SK-N-SH (cell line): Measurements from ENCODE around the gene ALDH3A2. TPM values are rescaled to one million over a fixed set of nuclear protein-coding genes. Genes with fewer than 3 reads are reported as not detected.

Experiments used
- CTCF ChIA-PET: fragments of 300-600, 350-600 bp; formaldehyde crosslinking; extraction: SDS; loops from one replicate; lab custom pipeline; 2021; lab: Yijun Ruan, JAX
- POLR2A ChIA-PET: fragments of 350-600 bp; sonication (Branson Sonifier 250); formaldehyde crosslinking; extraction: SDS; loops from one replicate; lab custom pipeline; 2020; ENCODE audit warnings: antibody characterized with exemption, inconsistent platforms; lab: Yijun Ruan, JAX
- DNase-seq: peaks from one replicate; pipeline ENCODE4 v3.0.0; 2012
- H2AFZ ChIP-seq: fragments of 200-600 bp; sonication (generic); 2 replicates; pipeline ENCODE4 v1.8.1; 2016; ENCODE audit warnings: antibody characterized with exemption, mild to moderate bottlenecking, low read depth
- H3F3A ChIP-seq: fragments of 200-600 bp; sonication (generic); replicated peaks from 2 replicates; pipeline ENCODE3; 2016; ENCODE audit warnings: antibody characterized with exemption, mild to moderate bottlenecking; ENCODE audit not compliant: insufficient read depth
- H3K27ac ChIP-seq, 2 experiments: fragments of 200-500 bp in 1 of 2; fragments of 200-600 bp in 1 of 2; sonication (Bioruptor generic) in 1 of 2; sonication (generic), shearing (Covaris generic) in 1 of 2; 2 replicates each; pipeline versions ENCODE4 v1.5.1 to v1.6.1; 2014 to 2016; ENCODE audit warnings: low read depth in 2 of 2, inconsistent platforms in 1 of 2, low read length in 1 of 2, mild to moderate bottlenecking in 1 of 2, mixed read lengths in 1 of 2
- H3K27me3 ChIP-seq: fragments of 200-600 bp; sonication (generic), shearing (Covaris generic); 2 replicates; pipeline ENCODE4 v1.6.1; 2016; ENCODE audit warnings: mixed run types; ENCODE audit not compliant: insufficient read depth
- H3K36me3 ChIP-seq, 2 experiments: fragments of 200-500 bp in 1 of 2; fragments of 200-600 bp in 1 of 2; sonication (Bioruptor generic) in 1 of 2; sonication (generic) in 1 of 2; replicated peaks in 1 of 2; 2 replicates each; pipeline versions ENCODE3 to v1.5.1; 2014 to 2016; ENCODE audit warnings: low read length in 1 of 2, mild to moderate bottlenecking in 1 of 2; ENCODE audit not compliant: insufficient read depth in 2 of 2, control insufficient read depth in 1 of 2
- H3K4me1 ChIP-seq, 2 experiments: fragments of 200-500 bp in 1 of 2; fragments of 200-600 bp in 1 of 2; sonication (Bioruptor generic) in 1 of 2; sonication (generic), shearing (Covaris generic) in 1 of 2; 2 replicates each; pipeline versions ENCODE4 v1.5.1 to v1.6.1; 2014 to 2016; ENCODE audit warnings: low read depth in 1 of 2, low read length in 1 of 2, mixed run types in 1 of 2; ENCODE audit not compliant: insufficient read depth in 2 of 2, control insufficient read depth in 1 of 2
- H3K4me2 ChIP-seq: fragments of 200-600 bp; sonication (generic), shearing (Covaris generic); 2 replicates; pipeline ENCODE4 v1.6.1; 2017; ENCODE audit warnings: mixed run types
- H3K4me3 ChIP-seq, 2 experiments: fragments of 200-500 bp in 1 of 2; fragments of 200-600 bp in 1 of 2; sonication (Bioruptor generic) in 1 of 2; sonication (generic), shearing (Covaris generic) in 1 of 2; 2 replicates each; pipeline versions ENCODE4 v1.5.1 to v1.8.1; 2014 to 2016; ENCODE audit warnings: low read depth in 2 of 2, inconsistent platforms in 1 of 2, low read length in 1 of 2, mild to moderate bottlenecking in 1 of 2, mixed read lengths in 1 of 2, moderate library complexity in 1 of 2
- H3K79me2 ChIP-seq: fragments of 200-600 bp; sonication (generic); 2 replicates; pipeline ENCODE4 v1.8.1; 2017; ENCODE audit warnings: mild to moderate bottlenecking; ENCODE audit not compliant: insufficient read depth
- H3K9ac ChIP-seq: fragments of 200-600 bp; sonication (generic); 2 replicates; pipeline ENCODE4 v1.6.1; 2017; ENCODE audit warnings: mixed run types
- H3K9me2 ChIP-seq: fragments of 200-600 bp; sonication (generic); 2 replicates; pipeline ENCODE4 v1.6.1; 2017; ENCODE audit warnings: mixed run types
- H3K9me3 ChIP-seq: fragments of 200-600 bp; sonication (generic); 2 replicates; pipeline ENCODE4 v1.6.1; 2017; ENCODE audit warnings: mixed run types, mild to moderate bottlenecking, moderate library complexity
- H4K20me1 ChIP-seq: fragments of 200-600 bp; sonication (generic); 2 replicates; pipeline ENCODE4 v1.6.1; 2017; ENCODE audit warnings: mild to moderate bottlenecking, mixed run types; ENCODE audit not compliant: insufficient read depth
- CHD2 ChIP-seq: fragments of 150-350 bp; IDR thresholded peaks from 2 replicates; pipeline ENCODE4 v1.6.1; 2018; ENCODE audit warnings: low read length; ENCODE audit not compliant: partially characterized antibody
- EP300 ChIP-seq, 2 experiments: IDR thresholded peaks; 2 replicates each; pipeline versions ENCODE4 v1.4.0 to v1.6.1; 2012; ENCODE audit warnings: borderline replicate concordance in 1 of 2, low read depth in 1 of 2, low read length in 1 of 2
- FOXJ3 ChIP-seq: sonication (generic); formaldehyde crosslinking; IDR thresholded peaks from 2 replicates; pipeline ENCODE4 v1.5.1; 2020; ENCODE audit warnings: mild to moderate bottlenecking, missing genetic modification reagents
- FOXM1 ChIP-seq: IDR thresholded peaks from 2 replicates; pipeline ENCODE4 v1.4.0; 2012; ENCODE audit warnings: low read depth, mild to moderate bottlenecking
- GATA2 ChIP-seq: sonication (generic); formaldehyde crosslinking; IDR thresholded peaks from 2 replicates; pipeline ENCODE4 v1.5.0; 2020; ENCODE audit warnings: mild to moderate bottlenecking, missing genetic modification reagents
- JUND ChIP-seq: IDR thresholded peaks from 2 replicates; pipeline ENCODE4 v1.4.0; 2012
- MXI1 ChIP-seq: IDR thresholded peaks from 2 replicates; pipeline ENCODE4 v1.6.1; 2012; ENCODE audit warnings: mild to moderate bottlenecking, low read depth, low read length, improper control_type of control experiment
- NFIC ChIP-seq: IDR thresholded peaks from 2 replicates; pipeline ENCODE4 v1.4.0; 2012; ENCODE audit warnings: borderline replicate concordance
- RAD21 ChIP-seq: IDR thresholded peaks from 2 replicates; pipeline ENCODE4 v1.6.1; 2012; ENCODE audit warnings: mild to moderate bottlenecking, low read length
- RCOR1 ChIP-seq: fragments of 150-350 bp; IDR thresholded peaks from 2 replicates; pipeline ENCODE4 v1.6.1; 2017; ENCODE audit warnings: antibody characterized with exemption, low read length
- SMC3 ChIP-seq: IDR thresholded peaks from 2 replicates; pipeline ENCODE4 v1.6.1; 2012; ENCODE audit warnings: low read depth, low read length, improper control_type of control experiment
- TEAD4 ChIP-seq: IDR thresholded peaks from 2 replicates; pipeline ENCODE4 v1.4.0; 2012; ENCODE audit warnings: mild to moderate bottlenecking, borderline replicate concordance; ENCODE audit not compliant: insufficient read depth
- YY1 ChIP-seq: IDR thresholded peaks from 2 replicates; pipeline ENCODE4 v1.4.0; 2012; ENCODE audit warnings: low read depth, mild to moderate bottlenecking
- WGBS: methylation state at CpG from one replicate; pipeline ENCODE4 v1.1.6; 2017; ENCODE audit warnings: low lambda C conversion rate; 5-methylcytosine and 5-hydroxymethylcytosine counted together
- polyA plus RNA-seq, 3 experiments: library from polyadenylated mRNA; depleted of rRNA; stranded (reverse); fragments of >200 nt; gene quantifications; 2 replicates each; pipeline ENCODE4 v1.2.3, GENCODE V29; 2012
- TF ChIP-seq, protein P1 (sequence below): IDR thresholded peaks from 2 replicates; pipeline ENCODE4 v1.4.0; 2012; ENCODE audit warnings: low read depth
- TF ChIP-seq, protein P2 (sequence below): IDR thresholded peaks from 2 replicates; pipeline ENCODE4 v1.6.1; 2012; ENCODE audit warnings: mild to moderate bottlenecking, low read depth, low read length, moderate library complexity
- TF ChIP-seq, protein P3 (sequence below): IDR thresholded peaks from 2 replicates; pipeline ENCODE4; 2012
- TF ChIP-seq, protein P4 (sequence below): IDR thresholded peaks from 2 replicates; pipeline ENCODE4 v1.4.0; 2012; ENCODE audit warnings: low read depth, borderline replicate concordance

Gene ALDH3A2
- polyA plus RNA-seq, 1 of the 3 experiments (the other 2 are of a cell fraction), result 16.6 TPM

DNA sequence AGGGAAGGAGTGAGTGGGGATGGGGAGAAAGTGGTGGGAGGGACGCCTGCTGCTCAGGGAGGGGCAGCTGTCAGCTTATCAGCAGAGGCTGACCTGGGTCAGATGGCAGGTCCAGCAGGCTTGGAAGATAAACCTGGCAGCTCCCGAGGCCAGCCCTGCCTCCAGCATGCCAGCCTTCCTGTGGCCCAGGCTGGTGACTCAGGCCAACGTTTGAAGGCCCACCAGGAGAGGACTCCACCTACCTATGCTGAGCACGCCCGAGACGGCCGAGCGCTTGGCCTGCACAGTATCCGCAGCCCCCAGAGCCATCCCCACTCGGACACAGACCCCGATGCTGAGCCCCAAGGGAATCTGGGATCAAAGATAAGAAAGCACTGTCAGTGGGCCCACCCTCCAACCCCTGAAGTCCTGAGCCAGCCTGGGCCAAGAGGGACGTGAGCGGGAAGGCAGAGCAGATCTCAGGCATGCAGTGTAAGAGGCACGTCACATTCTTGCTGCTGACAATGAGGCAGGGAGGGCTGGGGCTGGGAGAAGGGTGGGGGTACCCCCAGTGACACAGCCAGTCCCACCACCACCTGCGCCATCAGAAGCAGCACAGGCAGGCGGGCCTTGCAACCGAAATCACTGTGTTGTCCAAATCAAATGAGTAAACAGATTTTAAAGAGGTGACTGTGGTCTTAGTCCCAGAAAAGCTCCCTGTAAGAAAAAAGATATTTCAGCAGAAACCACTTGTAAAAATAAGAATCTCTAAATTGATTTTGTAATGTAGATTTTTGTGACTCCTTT is 55.5 kb downstream of the ALDH3A2 start:
- DNase-seq, result peak; percentile 72
- no peak overlapping the region; a peak in 1 of 4 replicates for H3K27ac ChIP-seq
- peaks cover 8 to 16% of the 10 kb centered on the region in 2 experiments; a peak in 1 of 4 replicates for H3K4me1 ChIP-seq
- H3K36me3 ChIP-seq, result no peaks in the 10 kb centered on the region
- H4K20me1 ChIP-seq, result no peaks in the 10 kb centered on the region
- 74% methylated on average over 11 of the region's 17 CpGs for WGBS
- peak; percentile 50 for TF ChIP-seq GATA2 (CRISPR knock-in tag)
- TF ChIP-seq, protein P1, sequence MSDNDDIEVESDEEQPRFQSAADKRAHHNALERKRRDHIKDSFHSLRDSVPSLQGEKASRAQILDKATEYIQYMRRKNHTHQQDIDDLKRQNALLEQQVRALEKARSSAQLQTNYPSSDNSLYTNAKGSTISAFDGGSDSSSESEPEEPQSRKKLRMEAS, result no peak
- H3F3A ChIP-seq, result no peaks in the 10 kb centered on the region
- no peaks in the 10 kb centered on the region for H3K79me2 ChIP-seq
- H3K4me2 ChIP-seq, result no peak overlapping the region
- H3K9me2 ChIP-seq, result no peaks in the 10 kb centered on the region
- H3K9me3 ChIP-seq, result no peaks in the 10 kb centered on the region
- no peak overlapping the region for H3K9ac ChIP-seq
- H3K27me3 ChIP-seq, result no peaks in the 10 kb centered on the region
- H2AFZ ChIP-seq, result no peak overlapping the region
- POLR2A ChIA-PET, result interaction anchor here (1.5 kb wide), 1 partner anchor 23 kb away, joined by 3 read pairs; no protein-coding TSS in a partner anchor
- no peak overlapping the region for H3K4me3 ChIP-seq
- CTCF ChIA-PET, result interaction anchor here (0.8 to 2.1 kb wide), 2 partner anchors 55 to 58 kb away, joined by 3 to 10 read pairs; partner anchors contain the start of gene ALDH3A2

DNA sequence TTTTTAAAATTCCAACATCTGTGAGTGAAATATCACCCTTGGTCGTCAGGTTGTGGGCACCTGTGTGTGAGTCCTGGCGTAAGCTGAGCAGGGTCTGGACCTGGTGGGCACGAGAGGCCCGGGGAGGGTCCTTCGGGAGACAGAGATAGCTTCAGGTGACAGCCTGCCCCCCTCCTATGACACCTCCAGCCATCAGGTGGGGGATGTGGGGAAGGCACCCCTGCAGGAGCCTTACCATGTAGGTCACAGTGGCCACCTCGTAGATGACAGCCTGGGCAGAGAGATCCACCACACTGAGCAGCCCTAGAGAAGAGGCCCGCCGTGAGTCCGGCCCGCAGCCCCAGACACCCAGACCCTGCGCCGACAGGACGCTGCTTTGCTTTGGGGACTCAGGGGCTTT is 56.6 kb downstream of the ALDH3A2 start:
- ChIA-PET CTCF (no interaction called here), POLR2A (no interaction called here)
- Histone ChIP-seq H3K9me3 (no peaks in the 10 kb centered on the region), H2AFZ (no peak overlapping the region), H3K9me2 (no peaks in the 10 kb centered on the region), H3K36me3 (no peaks in the 10 kb centered on the region), H3K27ac (no peak overlapping the region), H3K4me1 (peaks cover 8 to 16% of the 10 kb centered on the region in 2 experiments; a peak in 1 of 4 replicates), H3K4me3 (no peak overlapping the region), H3K4me2 (no peak overlapping the region), H4K20me1 (no peaks in the 10 kb centered on the region), H3K79me2 (no peaks in the 10 kb centered on the region), H3F3A (no peaks in the 10 kb centered on the region), H3K9ac (no peak overlapping the region), H3K27me3 (no peaks in the 10 kb centered on the region)
- no peak for DNase-seq
- 97% methylated on average over 11 of the region's 13 CpGs for WGBS
- no peak for TF ChIP-seq CHD2
- TF ChIP-seq GATA2 (CRISPR knock-in tag), result no peak
- TF ChIP-seq FOXJ3 (CRISPR knock-in tag), result no peak
- TF ChIP-seq RAD21, result no peak
- TF ChIP-seq YY1, result no peak
- TF ChIP-seq, protein P2, sequence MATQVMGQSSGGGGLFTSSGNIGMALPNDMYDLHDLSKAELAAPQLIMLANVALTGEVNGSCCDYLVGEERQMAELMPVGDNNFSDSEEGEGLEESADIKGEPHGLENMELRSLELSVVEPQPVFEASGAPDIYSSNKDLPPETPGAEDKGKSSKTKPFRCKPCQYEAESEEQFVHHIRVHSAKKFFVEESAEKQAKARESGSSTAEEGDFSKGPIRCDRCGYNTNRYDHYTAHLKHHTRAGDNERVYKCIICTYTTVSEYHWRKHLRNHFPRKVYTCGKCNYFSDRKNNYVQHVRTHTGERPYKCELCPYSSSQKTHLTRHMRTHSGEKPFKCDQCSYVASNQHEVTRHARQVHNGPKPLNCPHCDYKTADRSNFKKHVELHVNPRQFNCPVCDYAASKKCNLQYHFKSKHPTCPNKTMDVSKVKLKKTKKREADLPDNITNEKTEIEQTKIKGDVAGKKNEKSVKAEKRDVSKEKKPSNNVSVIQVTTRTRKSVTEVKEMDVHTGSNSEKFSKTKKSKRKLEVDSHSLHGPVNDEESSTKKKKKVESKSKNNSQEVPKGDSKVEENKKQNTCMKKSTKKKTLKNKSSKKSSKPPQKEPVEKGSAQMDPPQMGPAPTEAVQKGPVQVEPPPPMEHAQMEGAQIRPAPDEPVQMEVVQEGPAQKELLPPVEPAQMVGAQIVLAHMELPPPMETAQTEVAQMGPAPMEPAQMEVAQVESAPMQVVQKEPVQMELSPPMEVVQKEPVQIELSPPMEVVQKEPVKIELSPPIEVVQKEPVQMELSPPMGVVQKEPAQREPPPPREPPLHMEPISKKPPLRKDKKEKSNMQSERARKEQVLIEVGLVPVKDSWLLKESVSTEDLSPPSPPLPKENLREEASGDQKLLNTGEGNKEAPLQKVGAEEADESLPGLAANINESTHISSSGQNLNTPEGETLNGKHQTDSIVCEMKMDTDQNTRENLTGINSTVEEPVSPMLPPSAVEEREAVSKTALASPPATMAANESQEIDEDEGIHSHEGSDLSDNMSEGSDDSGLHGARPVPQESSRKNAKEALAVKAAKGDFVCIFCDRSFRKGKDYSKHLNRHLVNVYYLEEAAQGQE, result no peak
- no peak for TF ChIP-seq EP300 (IDR thresholded peaks at IDR 0.05; ENCODE audit: borderline replicate concordance in 1 of 2, low read depth in 1 of 2, low read length in 1 of 2)
- TF ChIP-seq, protein P3, sequence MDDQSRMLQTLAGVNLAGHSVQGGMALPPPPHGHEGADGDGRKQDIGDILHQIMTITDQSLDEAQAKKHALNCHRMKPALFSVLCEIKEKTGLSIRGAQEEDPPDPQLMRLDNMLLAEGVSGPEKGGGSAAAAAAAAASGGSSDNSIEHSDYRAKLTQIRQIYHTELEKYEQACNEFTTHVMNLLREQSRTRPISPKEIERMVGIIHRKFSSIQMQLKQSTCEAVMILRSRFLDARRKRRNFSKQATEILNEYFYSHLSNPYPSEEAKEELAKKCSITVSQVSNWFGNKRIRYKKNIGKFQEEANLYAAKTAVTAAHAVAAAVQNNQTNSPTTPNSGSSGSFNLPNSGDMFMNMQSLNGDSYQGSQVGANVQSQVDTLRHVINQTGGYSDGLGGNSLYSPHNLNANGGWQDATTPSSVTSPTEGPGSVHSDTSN, result no peak
- TF ChIP-seq MXI1, result no peak
- TF ChIP-seq SMC3, result no peak
- TF ChIP-seq NFIC, result no peak
- TF ChIP-seq TEAD4, result no peak
- TF ChIP-seq FOXM1, result no peak
- no peak for TF ChIP-seq RCOR1
- TF ChIP-seq JUND, result no peak
- TF ChIP-seq, protein P1, result no peak
- TF ChIP-seq, protein P4, sequence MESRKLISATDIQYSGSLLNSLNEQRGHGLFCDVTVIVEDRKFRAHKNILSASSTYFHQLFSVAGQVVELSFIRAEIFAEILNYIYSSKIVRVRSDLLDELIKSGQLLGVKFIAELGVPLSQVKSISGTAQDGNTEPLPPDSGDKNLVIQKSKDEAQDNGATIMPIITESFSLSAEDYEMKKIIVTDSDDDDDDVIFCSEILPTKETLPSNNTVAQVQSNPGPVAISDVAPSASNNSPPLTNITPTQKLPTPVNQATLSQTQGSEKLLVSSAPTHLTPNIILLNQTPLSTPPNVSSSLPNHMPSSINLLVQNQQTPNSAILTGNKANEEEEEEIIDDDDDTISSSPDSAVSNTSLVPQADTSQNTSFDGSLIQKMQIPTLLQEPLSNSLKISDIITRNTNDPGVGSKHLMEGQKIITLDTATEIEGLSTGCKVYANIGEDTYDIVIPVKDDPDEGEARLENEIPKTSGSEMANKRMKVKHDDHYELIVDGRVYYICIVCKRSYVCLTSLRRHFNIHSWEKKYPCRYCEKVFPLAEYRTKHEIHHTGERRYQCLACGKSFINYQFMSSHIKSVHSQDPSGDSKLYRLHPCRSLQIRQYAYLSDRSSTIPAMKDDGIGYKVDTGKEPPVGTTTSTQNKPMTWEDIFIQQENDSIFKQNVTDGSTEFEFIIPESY, result no peak
